Measurements from ENCODE around the gene PRMT2. TPM values are rescaled to one million over a fixed set of nuclear protein-coding genes. Genes with fewer than 3 reads are reported as not detected.

The PRMT2 gene
- total RNA-seq, 1 experiment from 2014 or later: 101 TPM

GRCh38 chr21:46663754-46664153, 28.3 kb downstream of the PRMT2 start:
- Histone ChIP-seq H3K36me3 (ENCODE audit: low read depth, low read length) (no peaks in the 10 kb centered on the region; the same call in 1 of the 2 replicates), H3K27ac (ENCODE audit: low read length) (no peak overlapping the region), H4K20me1 (ENCODE audit: low read length) (no peaks in the 10 kb centered on the region), H2AFZ (ENCODE audit: low read length) (no peak overlapping the region), H3K27me3 (ENCODE audit: low read length) (0 out of 2 replicates have a peak, but pooled peaks cover 3% of the 10 kb centered on the region), H3K79me2 (ENCODE audit: low read length) (no peaks in the 10 kb centered on the region), H3K9me2 (replicated peaks; ENCODE audit: low read length) (no peaks in the 10 kb centered on the region), H3F3A (ENCODE audit: low read length, unreplicated experiment) (no peaks in the 10 kb centered on the region), H3K4me2 (ENCODE audit: low read length) (no peak overlapping the region), H3K9me3 (ENCODE audit: low read length) (no peaks in the 10 kb centered on the region), H3K9ac (ENCODE audit: low read length) (no peak overlapping the region), H3K4me1 (ENCODE audit: insufficient read depth, low read length) (0 out of 2 replicates have a peak, but pooled peaks cover 5% of the 10 kb centered on the region), H3K4me3 (ENCODE audit: low read length) (no peak overlapping the region)
- no TSS peak for BruUV-seq (replicated peaks)
- DNase-seq (no peak), ATAC-seq (no peak)
- no peak for TF ChIP-seq EZH2phosphoT487 (IDR thresholded peaks at IDR 0.05; ENCODE audit: borderline replicate concordance, low read length)
- CTCF ChIA-PET: no interaction called here
- intact Hi-C loops (cut with micrococcal nuclease): no loop called here
- POLR2A ChIA-PET (ENCODE audit: unreplicated experiment): no interaction called here

GRCh38 chr21:46664316-46664995, 29.0 kb downstream of the PRMT2 start:
- BruUV-seq (replicated peaks): no TSS peak
- Histone ChIP-seq H3K79me2 (ENCODE audit: low read length) (no peaks in the 10 kb centered on the region), H3K4me1 (ENCODE audit: insufficient read depth, low read length) (0 out of 2 replicates have a peak, but pooled peaks cover 5% of the 10 kb centered on the region), H3K4me2 (ENCODE audit: low read length) (no peak overlapping the region), H3K27me3 (ENCODE audit: low read length) (0 out of 2 replicates have a peak, but pooled peaks cover 3% of the 10 kb centered on the region), H3K9me2 (replicated peaks; ENCODE audit: low read length) (no peaks in the 10 kb centered on the region), H3F3A (ENCODE audit: low read length, unreplicated experiment) (no peaks in the 10 kb centered on the region), H3K9me3 (ENCODE audit: low read length) (no peaks in the 10 kb centered on the region), H3K27ac (ENCODE audit: low read length) (no peak overlapping the region), H3K4me3 (ENCODE audit: low read length) (no peak overlapping the region), H3K9ac (ENCODE audit: low read length) (no peak overlapping the region), H4K20me1 (ENCODE audit: low read length) (no peaks in the 10 kb centered on the region), H3K36me3 (ENCODE audit: low read depth, low read length) (no peaks in the 10 kb centered on the region), H2AFZ (ENCODE audit: low read length) (no peak overlapping the region)
- ATAC-seq (no peak), DNase-seq (no peak)
- CTCF ChIA-PET: no interaction called here
- intact Hi-C loops (cut with micrococcal nuclease): no loop called here
- no peak for TF ChIP-seq CTCF (conservative IDR thresholded peaks at IDR 0.05; ENCODE audit: low read depth, low read length)
- no peak for TF ChIP-seq EZH2 (IDR thresholded peaks at IDR 0.05; ENCODE audit: low read length, unreplicated experiment)
- no peak for TF ChIP-seq EZH2phosphoT487 (IDR thresholded peaks at IDR 0.05; ENCODE audit: borderline replicate concordance, low read length)
- POLR2A ChIA-PET (ENCODE audit: unreplicated experiment): no interaction called here

- Histone ChIP-seq H3K4me1 (ENCODE audit: insufficient read depth, low read length) (0 out of 2 replicates have a peak, but pooled peaks cover 5% of the 10 kb centered on the region), H4K20me1 (ENCODE audit: low read length) (no peaks in the 10 kb centered on the region), H3K36me3 (ENCODE audit: low read depth, low read length) (no peaks in the 10 kb centered on the region), H2AFZ (ENCODE audit: low read length) (no peak overlapping the region), H3K9me3 (ENCODE audit: low read length) (no peaks in the 10 kb centered on the region), H3K79me2 (ENCODE audit: low read length) (no peaks in the 10 kb centered on the region), H3K4me3 (ENCODE audit: low read length) (no peak overlapping the region), H3K9ac (ENCODE audit: low read length) (no peak overlapping the region), H3K4me2 (ENCODE audit: low read length) (no peak overlapping the region), H3F3A (ENCODE audit: low read length, unreplicated experiment) (no peaks in the 10 kb centered on the region), H3K27ac (ENCODE audit: low read length) (no peak overlapping the region), H3K27me3 (ENCODE audit: low read length) (0 out of 2 replicates have a peak, but pooled peaks cover 3% of the 10 kb centered on the region), H3K9me2 (replicated peaks; ENCODE audit: low read length) (no peaks in the 10 kb centered on the region)
- intact Hi-C loops (cut with micrococcal nuclease): no loop called here
- BruUV-seq (replicated peaks): no TSS peak
- CTCF ChIA-PET: no interaction called here
- POLR2A ChIA-PET (ENCODE audit: unreplicated experiment): no interaction called here
- TF ChIP-seq EZH2phosphoT487 (IDR thresholded peaks at IDR 0.05; ENCODE audit: borderline replicate concordance, low read length): no peak
- TF ChIP-seq EZH2 (IDR thresholded peaks at IDR 0.05; ENCODE audit: low read length, unreplicated experiment): no peak
- TF ChIP-seq CTCF (conservative IDR thresholded peaks at IDR 0.05; ENCODE audit: low read depth, low read length): no peak
- DNase-seq (no peak), ATAC-seq (no peak)
These were observed 30.1 kb downstream of the PRMT2 start for GRCh38 chr21:46665566-46665965.

Measured in PC-3 (cell line).